HG03175 (cell line): ENCODE results near the gene VWA5B1.

Experiments
- ATAC-seq: cut with Tn5 transposase; IDR thresholded peaks from one replicate; pipeline ENCODE4 v1.9.1; 2021; ENCODE audit warnings: mild to moderate bottlenecking, moderate library complexity; ENCODE audit not compliant: unreplicated experiment

Gene VWA5B1

DNA sequence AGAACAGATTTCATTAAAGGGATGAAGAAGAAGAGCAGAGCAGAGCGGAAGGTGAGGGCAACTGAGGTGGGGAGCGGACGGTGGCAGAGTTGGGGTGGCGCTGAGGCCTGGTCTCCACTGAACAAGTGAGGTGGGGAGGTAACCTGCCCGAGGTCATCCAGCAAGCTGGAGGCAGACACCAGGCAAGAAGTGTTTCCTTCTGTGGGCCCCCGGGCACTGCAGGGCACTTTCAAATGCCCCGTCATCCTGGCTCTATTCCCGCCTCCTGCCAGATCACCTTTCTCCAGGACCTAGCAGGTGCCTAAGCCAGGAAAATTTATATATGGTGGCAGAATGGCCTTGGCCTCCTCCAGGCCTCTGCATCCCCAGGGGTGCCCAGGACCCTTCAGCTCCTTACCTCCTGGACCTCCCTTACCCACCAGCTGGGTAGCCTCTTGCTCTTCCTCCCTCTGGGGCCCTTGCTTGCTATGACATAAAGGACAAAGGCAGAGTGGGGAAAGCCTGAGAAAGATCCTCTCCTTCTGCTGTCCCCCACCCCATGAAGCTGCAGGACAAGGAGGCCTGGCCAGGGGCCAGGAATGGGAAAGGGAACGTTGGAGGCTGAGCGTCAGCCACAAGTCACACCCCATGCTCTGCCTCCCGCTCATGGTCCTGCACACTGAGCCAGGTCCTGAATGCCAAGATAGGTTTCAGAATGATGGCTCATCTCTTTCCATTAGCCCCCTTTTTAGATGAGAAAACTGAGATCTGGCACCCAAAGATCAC lies 29.0 kb downstream of the VWA5B1 start:
- no peak for ATAC-seq

DNA sequence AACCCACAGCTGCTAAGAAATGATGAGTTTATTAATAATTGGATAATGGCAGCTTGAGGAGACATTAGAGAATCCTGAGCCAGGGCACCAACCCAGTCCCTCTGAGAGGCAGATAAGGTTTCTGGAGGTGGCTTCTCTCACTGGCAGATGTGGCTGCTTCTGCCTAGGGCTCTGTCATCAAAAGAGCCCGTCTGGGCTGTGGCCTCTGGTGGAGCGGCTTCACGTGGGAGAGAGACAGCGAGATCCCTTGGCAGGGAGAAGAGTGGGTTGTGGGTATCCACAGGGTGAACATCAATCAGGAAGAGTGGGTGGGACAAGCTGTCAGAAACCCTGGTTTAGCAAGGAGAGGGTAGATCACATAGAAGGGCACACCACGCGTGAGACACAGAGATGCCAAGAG lies 30.0 kb downstream of the VWA5B1 start:
- no peak for ATAC-seq

DNA sequence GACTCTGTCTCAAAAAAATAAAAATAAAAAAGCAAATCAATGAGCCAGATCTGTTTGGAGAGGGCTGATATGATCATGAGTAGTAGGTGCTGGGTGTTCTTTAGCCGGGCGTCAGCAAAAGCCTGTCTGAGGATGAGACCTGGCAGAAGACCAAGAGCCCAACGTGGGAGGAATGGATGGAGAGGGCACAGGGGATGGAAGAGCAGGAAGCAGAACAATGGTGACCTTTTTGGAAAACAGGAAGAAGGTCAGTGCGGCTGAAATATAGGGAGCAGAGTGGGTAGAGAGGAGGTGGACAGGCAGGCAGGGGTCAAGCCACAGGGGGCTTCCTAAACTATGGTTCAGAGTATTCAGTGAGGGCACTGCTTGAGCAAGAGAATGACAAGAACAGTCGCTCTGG lies 30.9 kb downstream of the VWA5B1 start:
- ATAC-seq, result no peak

DNA sequence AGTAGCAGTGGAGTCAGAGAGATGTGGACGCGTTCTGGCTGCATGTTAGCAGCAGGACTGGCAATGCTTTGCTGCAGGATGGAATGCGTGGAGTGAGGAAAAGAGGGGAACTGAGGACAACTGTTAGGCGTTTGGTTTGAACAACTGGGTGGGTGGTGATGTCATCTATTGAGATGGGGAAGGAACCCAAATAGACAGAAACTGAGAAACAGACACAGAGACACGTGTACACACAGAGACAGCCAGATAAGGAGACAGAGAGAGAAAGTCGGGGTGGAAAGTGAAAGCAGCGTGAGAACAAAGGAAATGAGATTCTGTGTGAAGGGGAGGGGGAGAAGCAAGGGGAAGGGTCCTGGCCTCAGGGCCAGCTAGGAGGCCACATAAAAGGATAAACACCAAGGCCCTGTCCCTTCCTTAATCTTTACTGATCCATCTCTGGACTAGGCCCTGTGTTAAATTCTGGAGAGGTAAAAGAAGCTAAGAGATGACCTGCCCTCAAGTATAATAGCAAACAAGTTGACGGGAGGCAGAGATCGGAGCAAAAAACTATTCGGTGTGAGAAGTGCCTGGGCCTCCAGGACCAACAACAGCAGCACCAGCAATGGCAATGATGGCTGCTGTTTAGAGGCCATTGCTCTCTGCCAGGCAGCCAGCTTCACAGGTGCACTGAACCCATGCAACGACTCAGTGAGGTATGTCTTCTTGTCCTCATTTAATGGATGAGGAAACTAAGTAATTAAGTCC lies 31.6 kb downstream of the VWA5B1 start:
- ATAC-seq, result peak; percentile 68

- no peak for ATAC-seq
Observed at GRCh38 chr1:20322825-20323612, 32.3 kb downstream of the VWA5B1 start.

- no peak for ATAC-seq
Observed at GRCh38 chr1:20323613-20323920, 32.9 kb downstream of the VWA5B1 start.

DNA sequence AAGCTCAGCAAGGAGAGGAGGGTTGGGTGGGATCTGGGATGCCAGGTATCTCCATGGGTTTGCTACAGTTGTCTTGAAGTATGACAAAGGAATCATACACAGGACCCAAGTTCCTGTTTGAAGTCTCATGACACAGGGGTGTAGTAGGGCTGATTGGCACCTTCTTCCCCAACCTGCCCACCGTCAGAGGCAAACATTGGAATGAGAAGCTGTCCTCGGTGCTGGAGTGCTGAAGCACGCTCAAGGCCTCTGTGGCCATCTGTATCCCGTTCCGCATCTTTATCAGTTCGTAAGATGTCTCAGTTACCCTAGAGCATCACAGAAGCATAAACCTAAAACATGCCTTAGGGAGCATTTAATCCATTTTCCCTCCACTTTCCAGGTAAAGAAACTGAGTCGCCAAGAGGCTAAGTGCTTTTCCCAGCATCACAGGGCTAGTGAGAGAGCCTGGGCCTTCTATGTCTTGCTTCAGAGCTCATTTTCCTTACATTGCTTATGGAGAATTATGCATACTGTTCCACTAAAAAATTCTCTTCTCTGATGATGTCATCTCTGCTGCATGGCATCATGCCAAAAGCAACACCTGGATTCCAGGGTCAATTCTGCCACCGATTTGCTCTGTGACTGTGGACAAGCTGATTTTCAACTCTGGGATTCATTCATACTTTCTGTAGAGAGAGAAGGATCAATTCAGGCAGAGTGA lies 34.2 kb downstream of the VWA5B1 start:
- no peak for ATAC-seq

DNA sequence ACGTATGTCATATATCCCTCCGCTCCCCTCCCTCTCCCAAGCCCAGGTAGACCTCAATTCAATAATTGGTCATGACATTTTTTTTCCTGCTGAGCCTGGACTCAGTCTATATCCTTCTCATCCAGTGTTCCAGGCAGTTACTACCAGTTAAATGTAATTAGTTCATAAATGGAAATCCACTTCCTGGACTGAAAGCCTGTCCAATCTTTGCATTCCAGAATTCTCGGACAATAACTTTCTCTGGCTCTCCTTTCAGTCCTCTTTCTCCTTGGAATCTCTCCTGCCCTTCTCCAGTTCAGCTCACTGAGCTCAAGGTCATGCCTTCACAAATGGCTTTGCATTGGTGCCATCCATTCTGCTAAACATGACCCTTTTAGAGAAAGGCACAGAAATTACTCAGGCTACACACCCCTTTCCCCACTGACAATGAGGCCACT lies 34.8 kb downstream of the VWA5B1 start:
- ATAC-seq, result no peak

GRCh38 chr1:20325844-20326420 lies 35.3 kb downstream of the VWA5B1 start:
- no peak for ATAC-seq

- no peak for ATAC-seq
Observed at GRCh38 chr1:20327467-20327866, 36.8 kb downstream of the VWA5B1 start.

DNA sequence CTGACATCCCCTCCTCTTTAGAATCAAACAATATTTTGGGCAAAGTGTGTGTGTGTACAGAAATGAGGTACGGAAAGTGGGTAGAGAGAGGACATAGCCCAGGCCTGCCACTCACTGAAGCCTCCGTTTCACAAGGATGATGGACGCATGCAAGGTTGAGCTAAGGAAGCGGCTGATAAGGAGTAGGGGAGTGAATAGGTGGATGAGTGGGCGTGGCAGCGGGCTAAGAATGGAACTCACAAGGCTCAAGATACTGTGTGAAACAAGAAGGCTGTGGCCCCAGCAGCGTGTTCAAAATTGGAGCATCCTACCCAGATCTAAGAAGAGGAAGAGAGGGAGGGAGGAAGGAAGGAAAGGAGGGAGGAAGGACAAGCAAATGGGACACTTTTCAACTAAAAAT lies 37.5 kb downstream of the VWA5B1 start:
- ATAC-seq, result no peak

- no peak for ATAC-seq
Observed at GRCh38 chr1:20329793-20330542, 39.3 kb downstream of the VWA5B1 start.

DNA sequence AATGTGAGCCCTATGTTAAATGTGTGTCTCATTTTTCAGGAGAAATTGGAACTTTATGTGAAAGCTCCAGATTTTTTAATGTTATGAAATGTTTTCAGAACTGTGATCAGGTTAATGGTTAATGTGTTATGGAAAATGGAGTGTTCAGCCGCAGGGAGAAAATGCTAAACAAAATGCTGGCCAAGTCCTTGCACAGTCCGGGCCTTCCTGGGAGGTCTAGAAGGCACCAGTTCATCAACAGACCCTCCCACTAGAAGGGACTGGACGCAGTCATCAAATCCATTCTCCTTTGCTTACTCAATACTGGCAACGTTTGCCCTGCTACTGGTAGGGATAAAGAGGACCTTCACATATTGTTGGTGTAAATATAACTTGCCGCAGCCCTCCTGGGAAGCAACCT lies 43.4 kb downstream of the VWA5B1 start:
- no peak for ATAC-seq

DNA sequence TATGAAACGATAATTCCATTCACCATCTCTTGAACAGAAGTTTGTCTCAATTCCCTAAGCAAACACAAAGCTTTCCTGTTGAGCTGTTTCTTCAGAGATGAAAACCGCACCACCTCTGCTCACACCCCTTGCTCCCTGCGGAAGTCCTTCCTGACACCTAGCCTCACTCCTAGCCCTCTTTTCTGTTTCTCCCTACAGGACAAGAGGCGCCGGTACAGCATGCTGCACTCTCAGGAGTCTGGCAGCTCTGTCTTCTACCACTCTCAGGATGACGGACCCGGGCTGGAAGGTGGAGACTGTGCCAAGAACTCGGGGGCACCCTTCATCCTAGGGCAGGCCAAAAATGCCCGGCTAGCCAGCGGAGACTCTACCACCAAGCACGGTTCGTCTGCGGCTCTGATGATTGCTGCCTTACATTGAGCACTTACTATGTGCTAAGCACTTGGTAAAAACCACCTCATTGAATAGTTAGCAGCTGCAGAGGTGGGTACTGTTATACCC lies 45.5 kb downstream of the VWA5B1 start:
- no peak for ATAC-seq

DNA sequence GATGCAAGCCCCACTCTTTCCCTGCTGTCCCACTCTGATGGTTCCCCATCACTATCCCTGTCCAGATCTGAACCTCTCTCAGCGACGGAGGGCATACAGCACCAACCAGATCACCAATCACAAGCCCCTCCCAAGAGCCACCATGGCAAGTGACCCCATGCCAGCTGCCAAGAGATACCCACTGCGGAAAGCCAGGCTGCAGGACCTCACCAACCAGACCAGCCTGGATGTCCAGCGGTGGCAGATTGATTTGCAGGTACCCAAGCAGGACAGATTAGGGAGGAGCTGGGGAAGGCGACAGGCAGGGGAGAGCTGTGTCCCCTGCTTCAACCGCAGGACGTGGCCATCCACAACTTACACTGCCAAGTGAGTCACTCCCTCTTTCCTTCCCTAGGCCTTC lies 46.9 kb downstream of the VWA5B1 start:
- no peak for ATAC-seq

DNA sequence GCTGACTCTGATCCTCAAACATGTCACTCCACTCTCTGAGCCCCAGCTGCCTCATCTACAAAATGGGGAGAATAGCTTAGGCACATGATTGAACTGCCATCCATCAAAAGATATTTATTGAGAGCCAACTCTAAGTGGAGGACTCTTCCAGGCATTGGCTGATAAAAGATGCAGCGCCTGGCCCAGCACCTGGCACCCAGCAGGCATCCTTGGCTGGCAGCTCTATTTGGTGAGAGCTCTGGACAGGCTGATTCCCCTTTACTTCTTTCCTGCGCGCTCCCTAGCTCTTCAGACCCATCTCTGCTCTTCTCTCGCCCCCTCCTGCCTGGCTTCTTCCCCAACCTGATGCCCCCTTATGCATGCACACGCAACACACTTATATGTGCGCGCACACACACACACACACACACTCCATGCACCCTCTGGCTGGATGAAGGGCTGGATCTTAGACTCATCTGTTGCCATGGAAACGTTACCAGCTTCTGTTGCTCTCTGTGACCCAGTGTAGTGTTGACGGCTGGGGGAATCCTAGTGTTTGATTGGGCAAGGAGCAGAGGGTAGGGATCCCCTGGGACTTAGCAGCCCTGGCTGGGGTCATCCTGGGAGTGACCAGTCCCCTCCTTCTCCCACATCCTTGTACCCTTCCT lies 49.3 kb downstream of the VWA5B1 start:
- no peak for ATAC-seq

- ATAC-seq, result no peak
Observed at GRCh38 chr1:20342294-20343148, 51.8 kb downstream of the VWA5B1 start.

- ATAC-seq, result no peak
Observed at GRCh38 chr1:20343149-20343937, 52.7 kb downstream of the VWA5B1 start.
